Omental fat pad (tissue), 4 donors: ENCODE data around the gene COL23A1. TPM values are rescaled to one million over a fixed set of nuclear protein-coding genes. Genes with fewer than 3 reads are reported as not detected.

Experiments used
- ATAC-seq: fragments of 150-250 bp; one replicate; pipeline ENCODE4 v1.9.1; 2016; ENCODE audit warnings: mild to moderate bottlenecking, moderate library complexity; ENCODE audit not compliant: low FRiP score
- DNase-seq: peaks from one replicate; pipeline ENCODE4 v3.0.0-alpha.2; 2019; ENCODE audit warnings: low spot score
- CTCF ChIP-seq, 3 donors: fragments of 450-650 bp; IDR thresholded peaks; one replicate each; pipeline ENCODE4 v1.5.1; 2016 to 2017; ENCODE audit warnings: antibody characterized with exemption in 3 of 3, mild to moderate bottlenecking in 3 of 3, moderate library complexity in 2 of 3
- total RNA-seq, 4 donors: library from RNA; depleted of rRNA; stranded (reverse); fragments of >200 nt; gene quantifications; one replicate each; pipeline ENCODE4 v1.1.0, GENCODE V29; 2016

COL23A1 gene
- total RNA-seq, 4 donors from 2014 or later, result 0.12 to 1.0 (median 0.49) TPM

- DNase-seq, result no peak
- ATAC-seq, result no peak
- no peak for TF ChIP-seq CTCF (IDR thresholded peaks at IDR 0.05)
Observed at GRCh38 chr5:178343306-178343705, 246.9 kb downstream of the COL23A1 start.

- ATAC-seq, result no peak
- DNase-seq, result no peak
- no peak for TF ChIP-seq CTCF (IDR thresholded peaks at IDR 0.05)
Observed at GRCh38 chr5:178341851-178342140, 248.4 kb downstream of the COL23A1 start.

- no peak for TF ChIP-seq CTCF (IDR thresholded peaks at IDR 0.05)
- no peak for ATAC-seq
Observed at GRCh38 chr5:178341091-178341850, 248.9 kb downstream of the COL23A1 start.

GRCh38 chr5:178340637-178341036 is 249.6 kb downstream of the COL23A1 start:
- no peak for DNase-seq
- ATAC-seq, result no peak
- TF ChIP-seq CTCF (IDR thresholded peaks at IDR 0.05), result no peak

More at GRCh38 chr5:178341091-178341850, 248.9 kb downstream of the COL23A1 start:
- DNase-seq, result no peak

- no peak for TF ChIP-seq CTCF (IDR thresholded peaks at IDR 0.05)
- DNase-seq, result no peak
- ATAC-seq, result no peak
Observed at GRCh38 chr5:178340187-178340586, 250.0 kb downstream of the COL23A1 start.

GRCh38 chr5:178339272-178339671 is 250.9 kb downstream of the COL23A1 start:
- ATAC-seq (no peak), DNase-seq (no peak)
- TF ChIP-seq CTCF (IDR thresholded peaks at IDR 0.05), result no peak

- no peak for TF ChIP-seq CTCF (IDR thresholded peaks at IDR 0.05)
- ATAC-seq, result no peak
- DNase-seq, result no peak
Observed at GRCh38 chr5:178338750-178339144, 251.4 kb downstream of the COL23A1 start.
